Retinal pigment epithelial cell (primary cell): ENCODE data around the gene FBXW12.

ENCODE experiments used
- DNase-seq: peaks from one replicate; pipeline ENCODE4 v3.0.0-alpha.2; 2010; ENCODE audit warnings: low read depth
- H3K4me3 ChIP-seq: 2 replicates; pipeline ENCODE4 v1.5.1; 2011; ENCODE audit warnings: mild to moderate bottlenecking, low read length, control low read depth, moderate library complexity
- TF ChIP-seq, protein P1 (sequence below): conservative IDR thresholded peaks from 2 replicates; pipeline ENCODE4 v1.5.1; 2011; ENCODE audit warnings: low read depth, low read length, control low read depth, inconsistent platforms

Gene FBXW12

DNA sequence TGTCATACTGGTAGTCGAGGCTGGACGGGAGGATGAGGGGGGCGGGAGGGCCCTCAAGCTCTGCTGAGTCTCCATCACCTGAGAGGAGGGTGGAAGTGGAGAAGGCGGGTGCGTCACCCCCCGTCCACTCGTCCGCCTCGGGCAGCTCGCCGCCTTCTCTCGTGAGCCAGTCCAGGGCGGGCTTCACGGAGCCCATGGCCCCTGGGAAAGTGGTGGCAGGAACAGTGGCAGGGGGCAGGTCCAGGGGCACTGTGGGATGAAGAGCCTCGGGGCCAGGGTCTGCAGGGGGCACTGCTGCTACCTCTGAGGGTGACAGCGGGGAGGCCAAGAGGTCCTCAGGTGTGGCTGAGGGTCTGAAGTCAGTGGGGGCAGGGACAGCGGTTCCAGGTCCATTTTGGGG lies 47.6 kb downstream of the FBXW12 start:
- no peak overlapping the region for H3K4me3 ChIP-seq
- no peak for DNase-seq
- TF ChIP-seq, protein P1, sequence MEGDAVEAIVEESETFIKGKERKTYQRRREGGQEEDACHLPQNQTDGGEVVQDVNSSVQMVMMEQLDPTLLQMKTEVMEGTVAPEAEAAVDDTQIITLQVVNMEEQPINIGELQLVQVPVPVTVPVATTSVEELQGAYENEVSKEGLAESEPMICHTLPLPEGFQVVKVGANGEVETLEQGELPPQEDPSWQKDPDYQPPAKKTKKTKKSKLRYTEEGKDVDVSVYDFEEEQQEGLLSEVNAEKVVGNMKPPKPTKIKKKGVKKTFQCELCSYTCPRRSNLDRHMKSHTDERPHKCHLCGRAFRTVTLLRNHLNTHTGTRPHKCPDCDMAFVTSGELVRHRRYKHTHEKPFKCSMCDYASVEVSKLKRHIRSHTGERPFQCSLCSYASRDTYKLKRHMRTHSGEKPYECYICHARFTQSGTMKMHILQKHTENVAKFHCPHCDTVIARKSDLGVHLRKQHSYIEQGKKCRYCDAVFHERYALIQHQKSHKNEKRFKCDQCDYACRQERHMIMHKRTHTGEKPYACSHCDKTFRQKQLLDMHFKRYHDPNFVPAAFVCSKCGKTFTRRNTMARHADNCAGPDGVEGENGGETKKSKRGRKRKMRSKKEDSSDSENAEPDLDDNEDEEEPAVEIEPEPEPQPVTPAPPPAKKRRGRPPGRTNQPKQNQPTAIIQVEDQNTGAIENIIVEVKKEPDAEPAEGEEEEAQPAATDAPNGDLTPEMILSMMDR, result no peak

DNA sequence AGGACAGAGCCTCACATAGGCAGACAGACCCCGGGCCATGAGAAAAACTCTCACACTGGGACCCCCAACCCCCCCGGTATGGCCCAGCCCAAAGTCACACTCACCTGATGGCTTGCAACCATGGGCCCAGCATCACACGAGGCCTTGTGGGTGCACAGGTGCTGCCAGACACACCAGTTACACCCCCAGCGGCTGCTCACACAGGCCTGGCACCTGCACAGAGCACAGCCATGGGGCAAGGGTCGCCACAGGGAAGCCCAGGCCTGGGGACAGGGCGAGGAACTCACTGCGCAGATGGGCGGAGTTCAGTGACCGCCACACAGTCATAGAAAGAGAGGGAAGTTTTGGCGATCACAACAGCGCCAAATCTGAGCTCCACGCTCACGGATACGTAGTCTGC lies 48.5 kb downstream of the FBXW12 start:
- DNase-seq, result no peak
- no peak overlapping the region for H3K4me3 ChIP-seq
- TF ChIP-seq, protein P1, result no peak

- TF ChIP-seq, protein P1, result peak; percentile 24
- H3K4me3 ChIP-seq, result no peak overlapping the region
- DNase-seq, result no peak
Observed at GRCh38 chr3:48422272-48422671, 50.3 kb downstream of the FBXW12 start.

DNA sequence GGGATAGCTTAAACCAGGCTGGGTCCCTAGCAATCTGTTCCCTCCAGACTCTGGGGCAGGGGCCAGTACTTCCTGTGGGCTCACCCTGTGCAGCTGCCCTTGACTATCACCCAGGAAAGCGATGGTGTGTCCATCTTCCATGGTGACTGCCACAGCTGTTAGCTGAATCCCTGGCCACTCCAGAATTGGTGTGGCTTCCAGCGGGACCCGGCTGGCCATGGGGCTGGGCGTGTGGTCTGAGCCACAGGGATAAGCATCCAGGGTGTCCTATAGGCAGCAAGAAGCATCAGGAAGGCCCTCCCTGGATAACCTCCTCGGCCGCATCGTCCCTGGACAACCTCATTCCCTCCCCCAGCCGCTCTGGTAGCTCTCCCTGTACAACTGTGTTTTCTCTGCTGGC lies 50.7 kb downstream of the FBXW12 start:
- TF ChIP-seq, protein P1, result no peak
- DNase-seq, result no peak
- H3K4me3 ChIP-seq, result no peak overlapping the region

GRCh38 chr3:48423241-48423882 lies 51.3 kb downstream of the FBXW12 start:
- TF ChIP-seq, protein P1, result no peak
- no peak for DNase-seq
- no peak overlapping the region for H3K4me3 ChIP-seq

DNA sequence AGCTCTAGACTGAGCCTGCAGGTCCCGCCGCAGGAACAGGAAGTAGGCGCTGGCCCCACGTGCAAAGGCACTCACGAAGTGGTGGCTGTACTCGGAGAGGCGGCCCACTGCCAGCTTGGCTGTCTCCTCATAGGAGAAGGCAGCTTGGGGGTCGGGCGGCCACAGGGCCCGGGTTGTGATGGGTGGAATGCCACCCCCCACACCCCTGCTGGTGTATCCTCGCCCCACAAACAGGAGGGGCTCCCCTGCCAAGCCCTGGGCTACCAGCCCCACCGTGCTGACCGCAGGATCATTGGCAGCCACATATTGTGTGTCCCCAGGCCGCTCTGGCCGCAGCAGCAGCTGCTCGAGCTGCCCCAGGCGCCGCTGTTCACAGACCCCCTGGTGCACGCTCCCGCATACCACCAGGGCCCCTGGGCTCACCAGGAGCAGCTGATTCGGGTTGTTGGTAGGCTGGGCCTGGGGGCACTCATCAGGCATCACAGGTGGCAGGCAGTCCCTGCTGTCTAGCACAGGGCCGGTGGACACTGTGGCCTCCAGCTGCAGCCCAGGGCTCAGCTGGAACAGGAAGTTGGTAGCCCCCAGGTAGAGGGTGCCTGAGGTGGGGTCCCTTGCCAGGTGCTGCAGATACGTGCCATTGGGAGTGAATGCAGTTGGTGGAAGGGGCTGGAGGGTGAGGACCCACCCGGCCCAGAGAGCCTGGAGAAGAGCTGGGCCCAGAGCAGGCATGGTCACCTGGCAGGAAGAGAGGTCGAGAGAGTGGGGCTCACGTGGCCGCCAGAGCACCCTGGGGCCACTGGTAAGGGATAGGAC lies 52.1 kb downstream of the FBXW12 start:
- TF ChIP-seq, protein P1, result no peak
- H3K4me3 ChIP-seq, result no peak overlapping the region
- no peak for DNase-seq
